Fibroblast of skin of right biceps (primary cell): Measurements from ENCODE around the gene TUFT1.

ENCODE experiments used
- DNase-seq: peaks from one replicate; pipeline ENCODE4 v3.0.0-alpha.2; 2013

The TUFT1 gene

DNA sequence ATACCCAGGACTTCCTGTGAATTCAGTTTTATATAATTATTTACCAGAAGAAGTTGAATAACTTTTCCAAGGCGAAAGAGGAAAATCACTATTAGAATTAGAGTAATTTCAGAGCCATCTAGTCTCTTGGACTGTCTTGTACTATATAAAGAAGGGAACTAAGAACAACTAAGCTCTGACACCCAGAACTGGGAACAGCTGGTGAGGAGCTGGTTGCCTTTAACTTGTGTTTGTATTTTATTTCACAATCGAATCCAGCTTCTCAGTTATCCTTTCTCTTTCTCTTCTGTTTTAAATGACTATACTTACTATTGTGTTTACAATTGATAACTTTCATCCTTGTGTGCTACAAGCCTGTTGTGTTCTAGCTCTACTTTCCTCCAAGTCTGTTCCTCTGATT is 80.2 kb downstream of the TUFT1 start:
- DNase-seq, result no peak

DNA sequence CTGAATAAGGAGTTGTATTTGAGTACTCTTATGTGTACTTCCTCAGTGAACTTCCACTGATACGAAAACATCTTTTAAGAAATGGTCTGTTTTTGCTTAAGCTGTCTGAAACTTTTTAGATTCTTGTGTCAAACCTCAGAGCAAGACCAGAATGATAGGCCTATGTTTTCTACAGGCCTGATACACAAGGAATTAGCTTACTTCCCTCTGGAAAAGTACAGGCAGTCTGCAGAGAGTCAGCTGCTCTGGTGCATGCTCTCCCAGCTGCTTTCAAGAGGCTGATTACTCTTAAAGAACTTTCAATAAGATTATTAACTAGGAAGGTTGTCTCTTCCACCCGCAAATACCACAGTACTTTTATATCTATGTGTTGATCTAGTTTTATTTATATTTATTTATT is 81.2 kb downstream of the TUFT1 start:
- no peak for DNase-seq

DNA sequence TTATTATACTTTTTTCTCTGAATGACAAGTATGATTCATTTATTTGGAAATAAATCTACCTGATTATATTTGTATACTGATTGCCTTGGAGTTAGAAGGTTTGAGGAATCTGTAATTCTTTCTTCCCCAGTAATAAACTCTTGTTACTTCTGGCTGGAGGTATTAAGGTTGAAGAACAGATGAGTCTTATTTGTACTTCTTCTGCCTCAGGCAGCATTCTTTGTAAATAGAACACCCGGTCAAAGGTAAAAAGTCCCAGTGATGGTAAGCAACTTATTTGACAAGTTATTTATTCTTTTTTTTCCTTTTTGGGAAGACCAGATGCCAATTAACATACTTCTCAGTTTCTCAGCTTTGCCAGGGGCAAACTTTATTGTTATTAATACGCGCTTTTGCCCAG is 84.7 kb downstream of the TUFT1 start:
- no peak for DNase-seq

DNA sequence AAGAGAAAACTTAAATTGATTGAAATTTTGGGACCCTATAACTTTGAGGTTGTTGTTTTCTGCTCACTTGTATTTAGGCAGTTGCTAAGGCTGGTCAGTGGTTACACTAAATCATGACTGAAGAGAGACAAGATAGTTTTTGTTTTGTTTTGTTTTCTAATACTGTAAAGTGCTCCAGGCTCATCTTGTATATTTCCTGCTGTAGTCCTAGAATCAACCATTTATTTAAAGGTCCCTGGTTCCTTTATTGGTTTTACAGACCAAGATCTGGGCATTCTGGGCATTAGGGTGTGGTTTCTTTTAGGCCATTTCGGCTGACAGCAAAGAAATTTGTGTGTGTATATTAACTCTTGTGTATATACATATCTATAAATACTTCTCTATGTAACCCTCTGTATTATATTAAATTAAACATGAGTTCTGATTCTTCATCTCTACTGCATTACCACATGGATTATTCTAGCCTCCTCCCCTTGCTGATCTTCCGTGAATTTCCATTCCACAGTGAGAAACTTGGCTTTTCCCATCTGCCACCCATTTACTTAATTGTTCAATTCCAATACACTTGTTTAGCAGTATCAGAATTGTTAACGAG is 86.7 kb downstream of the TUFT1 start:
- DNase-seq, result no peak

DNA sequence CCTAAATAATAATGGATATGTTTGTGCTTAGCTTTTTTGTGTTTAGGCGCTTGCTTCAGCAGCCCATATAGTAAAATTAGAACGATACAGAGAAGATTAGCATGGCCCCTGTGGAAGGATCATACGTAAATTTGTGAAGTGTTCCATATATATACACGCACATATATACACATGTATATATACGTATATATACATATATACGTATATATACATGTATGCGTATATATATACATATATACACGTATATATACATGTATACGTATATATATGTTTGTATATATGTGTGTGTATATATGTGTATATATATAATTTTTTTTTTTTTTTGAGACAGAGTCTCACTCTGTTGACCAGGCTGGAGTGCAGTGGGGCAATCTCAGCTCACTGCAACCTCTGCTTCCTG is 89.2 kb downstream of the TUFT1 start:
- no peak for DNase-seq
